GM15510 (cell line): Measurements from ENCODE around the gene UBE2D4.
"Not testable (repeated sequence)": the region's sequence is repeated elsewhere in the genome, so short reads cannot be mapped to it uniquely, and the experiment has no call there.

ENCODE experiments used
- POLR2A ChIP-seq: IDR thresholded peaks from 3 replicates; pipeline ENCODE4 v1.6.1; 2011; ENCODE audit warnings: borderline replicate concordance; ENCODE audit not compliant: insufficient read length; ENCODE audit errors: extremely low read depth

Gene UBE2D4

DNA sequence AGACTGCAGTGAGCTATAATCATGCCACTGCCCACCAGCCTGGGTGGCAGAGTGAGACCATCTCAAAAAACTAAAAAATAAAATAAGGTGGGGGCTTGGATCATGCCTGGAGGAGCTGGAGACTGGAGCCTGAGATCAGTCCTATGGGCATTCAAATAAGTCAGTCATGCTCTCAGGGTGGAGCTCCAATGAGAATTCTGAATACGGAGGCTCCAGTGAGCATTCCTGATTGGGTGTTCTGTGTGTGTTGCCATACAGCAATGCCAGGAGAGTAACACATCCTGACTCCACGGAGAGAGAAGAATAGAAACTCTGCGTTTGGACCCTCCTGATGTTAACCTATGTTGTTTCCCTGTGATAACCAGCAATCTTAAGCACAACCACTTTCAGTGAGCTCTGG, 16.0 kb downstream of the UBE2D4 start:
- TF ChIP-seq POLR2A, result no peak

- no peak for TF ChIP-seq POLR2A
Observed at GRCh38 chr7:43942997-43943396, 16.8 kb downstream of the UBE2D4 start.

DNA sequence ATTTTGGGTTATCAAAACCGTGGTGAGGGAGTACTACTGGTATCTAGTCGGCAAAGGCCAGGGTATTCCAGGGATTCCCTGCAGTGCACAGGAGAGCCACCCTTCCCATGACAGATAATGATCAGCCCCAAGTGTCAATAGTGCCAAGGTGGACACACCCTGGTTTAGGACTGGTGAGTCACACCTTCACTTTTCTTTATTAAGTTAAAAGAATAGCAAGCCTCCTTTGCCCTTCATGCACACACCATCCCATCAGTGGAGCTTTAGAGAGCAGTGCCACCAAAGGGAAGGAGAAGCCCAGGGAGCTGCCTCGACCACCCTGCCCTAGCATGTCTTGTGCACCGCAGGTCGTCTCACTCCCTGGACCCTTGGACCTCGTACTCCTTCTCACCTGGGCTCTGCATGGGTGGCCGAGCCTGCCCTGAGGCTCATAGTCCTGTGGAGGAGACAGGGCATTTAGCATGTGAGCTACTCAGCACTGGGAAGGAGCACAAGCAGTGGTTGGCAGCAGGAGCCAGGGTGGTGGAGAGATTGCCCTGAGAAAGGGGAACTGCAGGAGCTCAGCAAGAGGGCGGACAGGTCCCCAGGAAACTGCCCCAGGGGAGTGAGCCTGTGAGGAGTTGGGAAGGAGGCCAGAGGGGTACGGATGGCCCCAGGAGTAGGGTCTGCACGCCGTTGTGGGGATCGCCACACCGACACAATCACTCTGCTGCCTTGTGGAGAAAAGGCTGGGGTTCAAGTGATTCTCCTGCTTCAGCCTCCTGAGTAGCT, 17.4 kb downstream of the UBE2D4 start:
- no peak for TF ChIP-seq POLR2A

GRCh38 chr7:43944286-43944685, 18.1 kb downstream of the UBE2D4 start:
- no peak for TF ChIP-seq POLR2A

- no peak for TF ChIP-seq POLR2A
Observed at GRCh38 chr7:43952028-43952427, 25.8 kb downstream of the UBE2D4 start.

GRCh38 chr7:43953071-43953470, 26.8 kb downstream of the UBE2D4 start:
- no peak for TF ChIP-seq POLR2A

- no peak for TF ChIP-seq POLR2A
Observed at GRCh38 chr7:43954524-43955228, 28.4 kb downstream of the UBE2D4 start.

GRCh38 chr7:43956027-43956426, 29.8 kb downstream of the UBE2D4 start:
- TF ChIP-seq POLR2A, result no peak

GRCh38 chr7:43960933-43961332, 34.7 kb downstream of the UBE2D4 start:
- no peak for TF ChIP-seq POLR2A

DNA sequence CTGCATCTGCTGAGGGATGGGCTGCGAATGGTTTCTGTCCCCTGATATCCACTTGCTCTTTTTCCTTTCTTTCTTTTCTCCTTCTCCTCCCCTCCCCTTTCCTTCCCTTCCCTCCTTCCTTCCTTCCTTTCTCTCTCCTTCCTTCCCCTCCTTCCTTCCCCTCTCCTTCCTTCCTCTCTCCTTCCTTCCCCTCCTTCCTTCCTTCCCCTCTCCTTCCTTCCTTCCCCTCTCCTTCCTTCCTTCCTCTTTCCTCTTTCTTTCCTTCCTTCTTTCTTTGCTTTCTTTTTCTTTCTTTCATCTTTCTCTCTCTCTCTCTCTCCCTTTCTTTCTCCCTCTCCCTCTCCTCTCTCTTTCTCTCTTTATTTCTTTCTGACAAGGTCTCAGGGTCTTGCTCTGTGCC, 51.3 kb downstream of the UBE2D4 start:
- TF ChIP-seq POLR2A, result no peak

DNA sequence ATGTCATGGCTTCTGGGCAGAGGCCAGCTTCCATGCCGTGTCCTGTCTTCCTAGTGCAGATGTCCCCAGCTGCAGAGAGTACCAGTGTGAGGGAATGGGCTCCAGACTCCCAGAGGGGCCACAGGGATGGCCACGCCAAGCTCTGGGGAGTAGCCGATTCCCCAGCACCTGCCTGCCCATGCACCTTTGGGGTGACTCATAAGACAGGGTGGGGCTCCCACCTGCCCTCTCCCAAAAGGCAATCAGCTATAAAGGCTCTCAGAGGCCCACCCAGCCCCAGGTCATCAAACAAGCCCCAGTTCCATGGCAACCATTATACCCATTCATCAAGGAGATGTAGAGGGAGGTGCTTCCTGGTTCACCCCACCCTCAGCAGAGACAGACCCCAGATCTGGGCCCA, 71.3 kb downstream of the UBE2D4 start, which contains the start of gene SPDYE1:
TSS of gene SPDYE1 (plus strand) at position 366 of the 400 bp plus-strand sequence. CDS start 2,053 bp downstream, outside the sequence.
- TF ChIP-seq POLR2A, result not testable (repeated sequence)
